HepG2 (cell line): ENCODE results near the gene NPHP3. TPM values are rescaled to one million over a fixed set of nuclear protein-coding genes. Genes with fewer than 3 reads are reported as not detected.

ENCODE experiments used
- ARID3A ChIP-seq: IDR thresholded peaks from 2 replicates; pipeline ENCODE4 v1.6.1; 2012; ENCODE audit warnings: low read depth, low read length, improper control_type of control experiment
- ZBED4 ChIP-seq: sonication (generic); formaldehyde crosslinking; IDR thresholded peaks from 2 replicates; pipeline ENCODE4 v1.4.0; 2020; ENCODE audit warnings: missing genetic modification reagents, borderline replicate concordance
- ZNF17 ChIP-seq: sonication (generic); formaldehyde crosslinking; IDR thresholded peaks from 2 replicates; pipeline ENCODE4 v1.5.0; 2020; ENCODE audit warnings: mild to moderate bottlenecking, missing genetic modification reagents
- ZNF546 ChIP-seq: sonication (generic); formaldehyde crosslinking; conservative IDR thresholded peaks from 2 replicates; pipeline ENCODE4 v1.8.1; 2023; ENCODE audit warnings: mild to moderate bottlenecking, missing genetic modification reagents
- polyA plus RNA-seq, 8 experiments: library from polyadenylated mRNA; depleted of rRNA in 3 of 8; stranded (reverse) in 7 of 8; unstranded in 1 of 8; fragments of >200 nt; fragmentation: Illumina TruSeq in 4 of 8; extraction: Trizol in 4 of 8; gene quantifications; 2 replicates each; pipeline versions ENCODE4 v1.2.1 to v1.2.3, GENCODE V29; 2011 to 2016; ENCODE audit warnings: low read depth in 4 of 8, missing spikeins in 1 of 8, mixed read lengths in 1 of 8; ENCODE audit not compliant: insufficient read depth in 1 of 8
- total RNA-seq, 5 experiments: library from RNA; depleted of rRNA; stranded (reverse); fragments of >200 nt; fragmentation: Illumina TruSeq; extraction: Trizol; gene quantifications; 2 replicates each; pipeline ENCODE4 v1.2.3, GENCODE V29; 2016; ENCODE audit warnings: low read depth in 1 of 5

Gene NPHP3
- total and polyA plus RNA-seq, 2 of the 13 experiments (the other 11 are each of a cell fraction or from before 2014, with no cell fraction given) = 11.0 to 20.2 TPM

GRCh38 chr3:132726341-132726823 lies 4.2 kb upstream of the NPHP3 start (continued):
- TF ChIP-seq ZBED4 (CRISPR knock-in tag) (no peak), ZNF546 (CRISPR knock-in tag) (no peak), ARID3A (0 out of 2 replicates have a peak, but pooled peaks have one; percentile 38), ZNF17 (CRISPR knock-in tag) (no peak)
